Motor neuron (in vitro differentiated cells): ENCODE results near the gene RAB32. TPM values are rescaled to one million over a fixed set of nuclear protein-coding genes. Genes with fewer than 3 reads are reported as not detected.

ENCODE experiments used
- ATAC-seq, 8 experiments: fragments of 200-7000 bp; cut with Tn5 transposase; replicated peaks in 6 of 8; 2 replicates each; pipeline ENCODE4 v1.8.0; 2021; ENCODE audit warnings: mild to moderate bottlenecking in 8 of 8, moderate library complexity in 8 of 8
- H3K27ac ChIP-seq, 2 donors: fragments of 250-450 bp; sonication (Bioruptor Pico); 2 replicates each; pipeline ENCODE4 v1.9.0; 2021; ENCODE audit warnings: antibody characterized with exemption in 2 of 2, mild to moderate bottlenecking in 2 of 2, moderate library complexity in 1 of 2
- H3K4me1 ChIP-seq, 2 donors: fragments of 250-450 bp; sonication (Bioruptor Pico); replicated peaks in 1 of 2; 2 replicates each; pipeline ENCODE4 v1.6.1; 2021; ENCODE audit warnings: antibody characterized with exemption in 2 of 2, mild to moderate bottlenecking in 2 of 2, moderate library complexity in 1 of 2
- H3K4me3 ChIP-seq, 5 donors: fragments of 250-450 bp; sonication (Bioruptor Pico); 2 replicates each; pipeline ENCODE4 v1.9.0; 2021; ENCODE audit warnings: antibody characterized with exemption in 5 of 5, mild to moderate bottlenecking in 5 of 5, moderate library complexity in 4 of 5
- WGBS, 10 experiments: fragments of 450-650 bp; shearing (Covaris generic); methylation state at CpG; one replicate each; pipeline ENCODE4 v1.0.0; 2022; 5-methylcytosine and 5-hydroxymethylcytosine counted together
- in situ Hi-C, 9 experiments: fragments of 400-800 bp; cut with MboI; loops; one replicate each; pipeline ENCODE4 v1.15.0; 2021; ENCODE audit warnings: low sequenced_read_pairs in 9 of 9, low pct_unique_long_range_greater_than_20kb in 2 of 9; ENCODE audit not compliant: unreplicated experiment in 9 of 9
- total RNA-seq, 8 experiments: library from RNA; unstranded; fragments of 300-600 nt; gene quantifications; 2 replicates each; pipeline versions ENCODE4 v1.2.3 to v1.2.4, GENCODE V29; 2022

Gene RAB32
- total RNA-seq, 8 experiments from 2014 or later: 3.1 to 91.4 (median 8.2) TPM

GRCh38 chr6:146592451-146592850 is 48.8 kb downstream of the RAB32 start:
- in situ Hi-C loops: no loop called here
- no peak for ATAC-seq

GRCh38 chr6:146593986-146594385 is 50.4 kb downstream of the RAB32 start:
- no peak overlapping the region for H3K4me3 ChIP-seq
- WGBS, 10 experiments: 20 to 100% (median 80%) methylated on average over 1 to 2 of the region's 2 CpGs; no CpG with 5 or more reads in 3 of the 10 experiments
- no peak for ATAC-seq
- H3K4me1 ChIP-seq: no peaks in the 10 kb centered on the region
- H3K27ac ChIP-seq: no peak overlapping the region
- in situ Hi-C loops: no loop called here

More at GRCh38 chr6:146592451-146592850, 48.8 kb downstream of the RAB32 start:
- Histone ChIP-seq H3K27ac (no peak overlapping the region), H3K4me1 (no peaks in the 10 kb centered on the region), H3K4me3 (no peak overlapping the region)

GRCh38 chr6:146594495-146594894 is 50.9 kb downstream of the RAB32 start:
- Histone ChIP-seq H3K4me1 (no peaks in the 10 kb centered on the region), H3K27ac (no peak overlapping the region), H3K4me3 (no peak overlapping the region)
- in situ Hi-C loops: no loop called here
- no peak for ATAC-seq
- WGBS, 10 experiments: 29 to 100% (median 70%) methylated on average over 1 of the region's 1 CpG; no CpG with 5 or more reads in 3 of the 10 experiments

GRCh38 chr6:146595972-146596731 is 52.5 kb downstream of the RAB32 start:
- Histone ChIP-seq H3K4me3 (no peak overlapping the region), H3K27ac (no peak overlapping the region), H3K4me1 (no peaks in the 10 kb centered on the region)
- 8 to 100% (median 96%) methylated on average over 1 to 2 of the region's 2 CpGs; no CpG with 5 or more reads in 5 of the 10 experiments for WGBS, 10 experiments
- ATAC-seq: no peak
- in situ Hi-C loops: no loop called here

- in situ Hi-C loops: no loop called here
- Histone ChIP-seq H3K4me1 (no peaks in the 10 kb centered on the region), H3K27ac (no peak within 1 kb of the TSS), H3K4me3 (peak within 1 kb of the TSS in 4 of 5 donors; percentile 13 to 26 (median 15))
- 0 to 58% (median 27%) methylated on average over 1 to 3 of the region's 32 CpGs; no CpG with 5 or more reads in 4 of the 10 experiments for WGBS, 10 experiments
- ATAC-seq: peak; percentile 81 to 100 (median 98)
Measured at GRCh38 chr6:146598772-146599405, 55.3 kb downstream of the RAB32 start, which contains the start of gene ADGB. Gene ADGB, plus strand, starts transcription at chr6:146598972. Its CDS starts 69 bp downstream, at chr6:146599041.

- WGBS, 10 experiments: 0 to 93% (median 60%) methylated on average over 1 to 4 of the region's 4 CpGs; no CpG with 5 or more reads in 1 of the 10 experiments
- no peak overlapping the region for H3K27ac ChIP-seq
- no peaks in the 10 kb centered on the region for H3K4me1 ChIP-seq
- no peak for ATAC-seq
- no peak overlapping the region for H3K4me3 ChIP-seq
- in situ Hi-C loops: no loop called here
Measured at GRCh38 chr6:146601352-146601751, 57.7 kb downstream of the RAB32 start.

- H3K4me3 ChIP-seq: no peak overlapping the region
- in situ Hi-C loops: no loop called here
- no peak for ATAC-seq
- H3K27ac ChIP-seq: no peak overlapping the region
- 76 to 94% (median 87%) methylated on average over 1 to 5 of the region's 6 CpGs; no CpG with 5 or more reads in 4 of the 10 experiments for WGBS, 10 experiments
- H3K4me1 ChIP-seq: no peaks in the 10 kb centered on the region
Measured at GRCh38 chr6:146602526-146602925, 58.9 kb downstream of the RAB32 start.

Other genes starting within 250 kb of the RAB32 start
- 1 to 10 TPM in 2 of 8 experiments, under 1 TPM in 5, not detected in 1; 0.05 to 2.9 (median 0.27) TPM for gene ADGB, start 55.1 kb downstream of the RAB32 start, total RNA-seq